ENCODE data around the gene SWAP70.

The SWAP70 gene

GRCh38 chr11:9755561-9756185, 91.8 kb downstream of the SWAP70 start:
- no peak overlapping the region for H3K4me3 ChIP-seq (replicated peaks; ENCODE audit: low read depth, low read length)
- DNase-seq (ENCODE audit: low read depth), result peak; percentile 88

GRCh38 chr11:9756461-9756860, 92.6 kb downstream of the SWAP70 start:
- DNase-seq (ENCODE audit: low read depth), result no peak
- TF ChIP-seq CTCF (IDR thresholded peaks at IDR 0.05; ENCODE audit: low read length, missing control alignments), result no peak
- no peak overlapping the region for H3K4me3 ChIP-seq (replicated peaks; ENCODE audit: low read depth, low read length)

More at GRCh38 chr11:9755561-9756185, 91.8 kb downstream of the SWAP70 start:
- no peak for TF ChIP-seq CTCF (IDR thresholded peaks at IDR 0.05; ENCODE audit: low read length, missing control alignments)

- no peak overlapping the region for H3K4me3 ChIP-seq (replicated peaks; ENCODE audit: low read depth, low read length)
- no peak for DNase-seq (ENCODE audit: low read depth)
- TF ChIP-seq CTCF (IDR thresholded peaks at IDR 0.05; ENCODE audit: low read length, missing control alignments), result no peak
Observed at GRCh38 chr11:9756878-9757277, 93.0 kb downstream of the SWAP70 start.

- TF ChIP-seq CTCF (IDR thresholded peaks at IDR 0.05; ENCODE audit: low read length, missing control alignments), result peak; percentile 0
- peak overlapping the region; percentile 57 for H3K4me3 ChIP-seq (replicated peaks; ENCODE audit: low read depth, low read length)
- DNase-seq (ENCODE audit: low read depth), result peak; percentile 73
Observed at GRCh38 chr11:9757809-9758636, 94.1 kb downstream of the SWAP70 start.

GRCh38 chr11:9758637-9759518, 95.0 kb downstream of the SWAP70 start:
- TF ChIP-seq CTCF (IDR thresholded peaks at IDR 0.05; ENCODE audit: low read length, missing control alignments), result peak; percentile 17
- H3K4me3 ChIP-seq (replicated peaks; ENCODE audit: low read depth, low read length), result peak overlapping the region; percentile 57
- DNase-seq (ENCODE audit: low read depth), result peak; percentile 67

- H3K4me3 ChIP-seq (replicated peaks; ENCODE audit: low read depth, low read length), result peak overlapping the region; percentile 57
- TF ChIP-seq CTCF (IDR thresholded peaks at IDR 0.05; ENCODE audit: low read length, missing control alignments), result no peak
- DNase-seq (ENCODE audit: low read depth), result peak; percentile 97
Observed at GRCh38 chr11:9759519-9760192, 95.8 kb downstream of the SWAP70 start.
